ENCODE results near the gene ZEB1. TPM values are rescaled to one million over a fixed set of nuclear protein-coding genes. Genes with fewer than 3 reads are reported as not detected.
"Not testable (repeated sequence)": the region's sequence is repeated elsewhere in the genome, so short reads cannot be mapped to it uniquely, and the experiment has no call there.

The ZEB1 gene
- total and polyA plus RNA-seq, 7 donors = 5.5 to 255 (median 215) TPM

DNA sequence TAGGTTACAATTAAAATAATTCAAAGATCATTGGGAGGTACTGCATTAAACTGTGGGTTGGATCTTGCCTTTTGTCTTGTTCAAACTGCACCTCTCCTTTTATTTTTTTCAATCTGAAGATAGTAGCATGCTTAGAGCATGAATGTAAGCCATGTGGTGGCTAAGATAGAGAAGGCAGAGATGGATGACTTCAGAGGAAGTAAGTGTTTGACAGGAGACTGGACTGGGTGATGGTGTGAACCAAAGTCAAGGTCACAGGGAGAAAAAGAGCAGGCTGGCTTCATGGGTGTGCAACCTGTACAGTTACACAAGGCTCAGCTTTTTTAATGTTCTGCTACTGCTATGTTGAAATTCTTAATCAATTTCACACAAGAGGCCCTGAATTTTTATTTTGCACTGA lies 85.6 kb downstream of the ZEB1 start:
- H3K4me3 ChIP-seq = no peak overlapping the region
- no peak for DNase-seq
- H3K36me3 ChIP-seq = no peaks in the 10 kb centered on the region
- no peaks in the 10 kb centered on the region for H3K27me3 ChIP-seq
- TF ChIP-seq EP300 (IDR thresholded peaks at IDR 0.05) = no peak
- TF ChIP-seq POLR2AphosphoS5 (IDR thresholded peaks at IDR 0.05) = no peak
- intact Hi-C loops (cut with DNase I) = no loop called here
- no peaks in the 10 kb centered on the region for H3K9me3 ChIP-seq
- no peak overlapping the region for H3K27ac ChIP-seq
- H3K4me1 ChIP-seq = peaks cover 0 to 25% (median 5%) of the 10 kb centered on the region in 4 donors

- intact Hi-C loops (cut with DNase I); H3K27me3 ChIP-seq; DNase-seq; H3K27ac ChIP-seq; H3K36me3 ChIP-seq; H3K4me3 ChIP-seq; H3K9me3 ChIP-seq: not testable (repeated sequence)
- WGBS, 2 donors = 93 to 96% methylated on average over 3 of the region's 3 CpGs
- peaks cover 0 to 21% (median 2%) of the 10 kb centered on the region in 4 donors for H3K4me1 ChIP-seq
Measured at GRCh38 chr10:31405829-31406228, 86.8 kb downstream of the ZEB1 start.

DNA sequence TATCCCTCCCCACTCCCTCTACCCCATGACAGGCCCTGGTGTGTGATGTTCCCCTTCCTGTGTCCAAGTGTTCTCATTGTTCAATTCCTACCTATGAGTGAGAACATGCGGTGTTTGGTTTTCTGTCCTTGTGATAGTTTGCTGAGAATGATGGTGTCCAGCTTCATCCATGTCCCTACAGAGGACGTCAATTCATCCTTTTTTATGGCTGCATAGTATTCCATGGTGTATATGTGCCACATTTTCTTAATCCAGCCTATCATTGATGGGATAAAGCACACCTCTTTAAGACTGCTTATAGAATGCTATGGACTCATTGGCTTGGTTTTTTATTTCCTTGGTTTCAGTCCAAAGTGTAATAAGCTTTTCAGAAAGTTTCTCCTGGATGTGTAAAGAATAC lies 93.4 kb downstream of the ZEB1 start:
- peaks cover 0 to 20% (median 5%) of the 10 kb centered on the region in 4 donors for H3K4me1 ChIP-seq
- H3K36me3 ChIP-seq; H3K4me3 ChIP-seq; H3K27me3 ChIP-seq; intact Hi-C loops (cut with DNase I); DNase-seq; H3K9me3 ChIP-seq; H3K27ac ChIP-seq: not testable (repeated sequence)
- 85 to 92% methylated on average over 2 of the region's 2 CpGs for WGBS, 2 donors

GRCh38 chr10:31413325-31413724 lies 94.3 kb downstream of the ZEB1 start:
- intact Hi-C loops (cut with DNase I) = no loop called here
- TF ChIP-seq POLR2A (IDR thresholded peaks at IDR 0.05) = no peak
- TF ChIP-seq POLR2AphosphoS5 (IDR thresholded peaks at IDR 0.05) = no peak
- no peak for TF ChIP-seq EP300 (IDR thresholded peaks at IDR 0.05)
- TF ChIP-seq, protein P1, sequence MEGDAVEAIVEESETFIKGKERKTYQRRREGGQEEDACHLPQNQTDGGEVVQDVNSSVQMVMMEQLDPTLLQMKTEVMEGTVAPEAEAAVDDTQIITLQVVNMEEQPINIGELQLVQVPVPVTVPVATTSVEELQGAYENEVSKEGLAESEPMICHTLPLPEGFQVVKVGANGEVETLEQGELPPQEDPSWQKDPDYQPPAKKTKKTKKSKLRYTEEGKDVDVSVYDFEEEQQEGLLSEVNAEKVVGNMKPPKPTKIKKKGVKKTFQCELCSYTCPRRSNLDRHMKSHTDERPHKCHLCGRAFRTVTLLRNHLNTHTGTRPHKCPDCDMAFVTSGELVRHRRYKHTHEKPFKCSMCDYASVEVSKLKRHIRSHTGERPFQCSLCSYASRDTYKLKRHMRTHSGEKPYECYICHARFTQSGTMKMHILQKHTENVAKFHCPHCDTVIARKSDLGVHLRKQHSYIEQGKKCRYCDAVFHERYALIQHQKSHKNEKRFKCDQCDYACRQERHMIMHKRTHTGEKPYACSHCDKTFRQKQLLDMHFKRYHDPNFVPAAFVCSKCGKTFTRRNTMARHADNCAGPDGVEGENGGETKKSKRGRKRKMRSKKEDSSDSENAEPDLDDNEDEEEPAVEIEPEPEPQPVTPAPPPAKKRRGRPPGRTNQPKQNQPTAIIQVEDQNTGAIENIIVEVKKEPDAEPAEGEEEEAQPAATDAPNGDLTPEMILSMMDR (IDR thresholded peaks at IDR 0.05) = no peak
- WGBS, 2 donors = 37 to 61% methylated on average over 1 of the region's 1 CpG
- DNase-seq = no peak
- H3K4me3 ChIP-seq = no peak overlapping the region
- H3K27ac ChIP-seq = no peak overlapping the region
- no peaks in the 10 kb centered on the region for H3K9me3 ChIP-seq
- H3K27me3 ChIP-seq = no peaks in the 10 kb centered on the region
- no peaks in the 10 kb centered on the region for H3K36me3 ChIP-seq
- peaks cover 0 to 20% (median 5%) of the 10 kb centered on the region in 4 donors for H3K4me1 ChIP-seq

GRCh38 chr10:31418481-31418880 lies 99.5 kb downstream of the ZEB1 start:
- H3K4me3 ChIP-seq = no peak overlapping the region
- no peak for DNase-seq
- H3K27ac ChIP-seq = no peak overlapping the region
- intact Hi-C loops (cut with DNase I) = no loop called here
- H3K36me3 ChIP-seq = no peaks in the 10 kb centered on the region
- H3K4me1 ChIP-seq = peaks cover 0 to 40% (median 29%) of the 10 kb centered on the region in 4 donors
- TF ChIP-seq, protein P1 (IDR thresholded peaks at IDR 0.05) = no peak
- TF ChIP-seq POLR2A (IDR thresholded peaks at IDR 0.05) = no peak
- no peak for TF ChIP-seq EP300 (IDR thresholded peaks at IDR 0.05)
- TF ChIP-seq POLR2AphosphoS5 (IDR thresholded peaks at IDR 0.05) = no peak
- H3K9me3 ChIP-seq = no peaks in the 10 kb centered on the region
- H3K27me3 ChIP-seq = no peaks in the 10 kb centered on the region
- WGBS, 2 donors = 89 to 93% methylated on average over 2 of the region's 2 CpGs

GRCh38 chr10:31419394-31420063 lies 100.5 kb downstream of the ZEB1 start:
- H3K9me3 ChIP-seq = no peaks in the 10 kb centered on the region
- DNase-seq = no peak
- no peaks in the 10 kb centered on the region for H3K36me3 ChIP-seq
- no peaks in the 10 kb centered on the region for H3K27me3 ChIP-seq
- no peak for TF ChIP-seq EP300 (IDR thresholded peaks at IDR 0.05)
- TF ChIP-seq, protein P1 (IDR thresholded peaks at IDR 0.05) = no peak
- no peak for TF ChIP-seq POLR2A (IDR thresholded peaks at IDR 0.05)
- TF ChIP-seq POLR2AphosphoS5 (IDR thresholded peaks at IDR 0.05) = no peak
- H3K4me1 ChIP-seq = peaks cover 0 to 43% (median 29%) of the 10 kb centered on the region in 4 donors
- no peak overlapping the region for H3K4me3 ChIP-seq
- peak overlapping the region in 2 of 4 donors; percentile 35 to 39 for H3K27ac ChIP-seq
- 85 to 91% methylated on average over 4 of the region's 4 CpGs for WGBS, 2 donors
- intact Hi-C loops (cut with DNase I) = no loop called here

All from sigmoid colon (tissue), 7 donors.